ENCODE data around the gene TGFBR2. TPM values are rescaled to one million over a fixed set of nuclear protein-coding genes. Genes with fewer than 3 reads are reported as not detected.

The TGFBR2 gene
- polyA plus RNA-seq, 3 donors = 46.6 to 60.3 (median 57.0) TPM

DNA sequence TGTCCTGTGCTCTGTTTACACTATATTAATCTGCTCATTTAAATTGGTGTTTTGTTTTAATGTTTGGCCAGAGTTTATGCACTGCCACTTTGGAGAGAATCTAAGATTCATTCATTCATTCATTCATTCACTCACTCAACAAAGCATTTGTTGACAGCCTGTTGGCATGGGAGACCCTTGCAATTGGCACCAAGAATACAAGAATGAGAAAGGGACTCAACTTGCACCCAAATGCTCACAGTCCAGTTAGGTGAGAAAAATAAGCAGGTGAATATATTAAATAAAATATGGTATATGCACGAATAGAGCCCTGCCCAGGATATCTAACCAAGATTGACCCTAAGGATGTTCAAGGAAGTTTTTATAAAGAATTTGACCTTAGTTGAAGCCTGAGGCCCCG, 80.4 kb downstream of the TGFBR2 start:
- Histone ChIP-seq H3K27ac (ENCODE audit: low read depth in 1 of 2, low read length in 2 of 2) (no peak overlapping the region), H3K36me3 (replicated peaks in 1 of 2; ENCODE audit: control insufficient read depth in 1 of 2, insufficient read depth in 2 of 2, low read length in 2 of 2) (peaks cover 64 to 99% of the 10 kb centered on the region in 2 donors)

DNA sequence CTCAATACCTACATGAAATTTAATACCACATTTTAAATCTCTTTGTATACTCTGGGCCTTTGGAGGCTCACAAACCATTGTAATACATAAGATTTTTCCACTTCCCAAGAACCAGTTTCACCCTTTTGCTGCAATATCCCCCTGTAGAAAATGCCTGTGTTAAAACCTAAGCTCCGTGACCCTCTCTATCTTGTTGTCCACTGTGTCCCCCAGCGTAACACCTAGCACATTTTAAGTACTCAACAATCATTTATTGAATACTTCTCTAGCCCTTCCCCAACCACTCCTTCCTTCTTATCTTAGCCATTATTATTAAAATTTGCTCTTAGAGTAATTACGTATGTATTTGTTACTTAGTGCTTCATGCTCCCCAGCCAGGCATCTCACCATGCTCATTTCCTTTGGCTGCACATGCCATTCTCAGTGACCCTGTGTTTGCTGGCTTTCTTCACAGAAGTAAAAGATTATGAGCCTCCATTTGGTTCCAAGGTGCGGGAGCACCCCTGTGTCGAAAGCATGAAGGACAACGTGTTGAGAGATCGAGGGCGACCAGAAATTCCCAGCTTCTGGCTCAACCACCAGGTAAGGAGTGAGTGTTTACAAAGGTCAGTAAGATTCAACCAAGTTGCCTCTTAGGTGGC, 81.6 kb downstream of the TGFBR2 start:
- Mint-ChIP-seq H3K27me3 (ENCODE audit: low read depth in 3 of 3) (peaks cover 0 to 2% (median 0%) of the 10 kb centered on the region in 3 donors), H3K27ac (peak overlapping the region in 1 of 7 donors; percentile 49), H3K9me3 (peaks cover 0 to 2% (median 0%) of the 10 kb centered on the region in 7 donors), H3K4me1 (peaks cover 26% of the 10 kb centered on the region), H3K36me3 (peaks cover 91 to 92% of the 10 kb centered on the region in 2 donors), H3K4me3 (no peak overlapping the region)
- Histone ChIP-seq H3K79me2 (ENCODE audit: insufficient read depth, low read length) (peaks cover 22% of the 10 kb centered on the region), H3K9ac (ENCODE audit: insufficient read depth, low read length, poor library complexity, severe bottlenecking) (no peak overlapping the region), H2AFZ (ENCODE audit: insufficient read depth, low read depth, low read length, poor library complexity, severe bottlenecking) (no peak overlapping the region), H3K36me3 (replicated peaks in 1 of 2; ENCODE audit: control insufficient read depth in 1 of 2, insufficient read depth in 2 of 2, low read length in 2 of 2) (peaks cover 76 to 99% of the 10 kb centered on the region in 2 donors), H3K4me1 (ENCODE audit: control insufficient read depth in 1 of 2, insufficient read depth in 2 of 2, low read length in 2 of 2) (no peaks in the 10 kb centered on the region), H3K4me2 (replicated peaks; ENCODE audit: extremely low read depth, low read length, poor library complexity, severe bottlenecking) (no peak overlapping the region), H4K20me1 (ENCODE audit: insufficient read depth, low read length) (peaks cover 100% of the 10 kb centered on the region), H3K9me3 (replicated peaks in 1 of 2; ENCODE audit: control insufficient read depth in 1 of 2, insufficient read depth in 1 of 2, low read length in 2 of 2) (no peaks in the 10 kb centered on the region), H3K27ac (ENCODE audit: low read depth in 1 of 2, low read length in 2 of 2) (no peak overlapping the region), H3K27me3 (ENCODE audit: control insufficient read depth in 2 of 2, insufficient read depth in 2 of 2, low read length in 2 of 2) (no peaks in the 10 kb centered on the region), H3K4me3 (replicated peaks in 1 of 3; ENCODE audit: low read depth in 2 of 3, low read length in 3 of 3) (no peak overlapping the region)
- DNase-seq = no peak
- intact Hi-C loops (cut with micrococcal nuclease) = no loop called here
- TF ChIP-seq, protein P1, sequence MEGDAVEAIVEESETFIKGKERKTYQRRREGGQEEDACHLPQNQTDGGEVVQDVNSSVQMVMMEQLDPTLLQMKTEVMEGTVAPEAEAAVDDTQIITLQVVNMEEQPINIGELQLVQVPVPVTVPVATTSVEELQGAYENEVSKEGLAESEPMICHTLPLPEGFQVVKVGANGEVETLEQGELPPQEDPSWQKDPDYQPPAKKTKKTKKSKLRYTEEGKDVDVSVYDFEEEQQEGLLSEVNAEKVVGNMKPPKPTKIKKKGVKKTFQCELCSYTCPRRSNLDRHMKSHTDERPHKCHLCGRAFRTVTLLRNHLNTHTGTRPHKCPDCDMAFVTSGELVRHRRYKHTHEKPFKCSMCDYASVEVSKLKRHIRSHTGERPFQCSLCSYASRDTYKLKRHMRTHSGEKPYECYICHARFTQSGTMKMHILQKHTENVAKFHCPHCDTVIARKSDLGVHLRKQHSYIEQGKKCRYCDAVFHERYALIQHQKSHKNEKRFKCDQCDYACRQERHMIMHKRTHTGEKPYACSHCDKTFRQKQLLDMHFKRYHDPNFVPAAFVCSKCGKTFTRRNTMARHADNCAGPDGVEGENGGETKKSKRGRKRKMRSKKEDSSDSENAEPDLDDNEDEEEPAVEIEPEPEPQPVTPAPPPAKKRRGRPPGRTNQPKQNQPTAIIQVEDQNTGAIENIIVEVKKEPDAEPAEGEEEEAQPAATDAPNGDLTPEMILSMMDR (IDR thresholded peaks at IDR 0.05) = no peak
- WGBS (ENCODE audit: insufficient coverage) = 100% methylated on average over 5 of the region's 8 CpGs

More for the DNA sequence above, 80.4 kb downstream of the TGFBR2 start:
- Histone ChIP-seq H4K20me1 (ENCODE audit: insufficient read depth, low read length) (peaks cover 100% of the 10 kb centered on the region), H3K9me3 (replicated peaks in 1 of 2; ENCODE audit: control insufficient read depth in 1 of 2, insufficient read depth in 1 of 2, low read length in 2 of 2) (no peaks in the 10 kb centered on the region), H3K4me3 (replicated peaks in 1 of 3; ENCODE audit: low read depth in 2 of 3, low read length in 3 of 3) (no peak overlapping the region), H3K27me3 (ENCODE audit: control insufficient read depth in 2 of 2, insufficient read depth in 2 of 2, low read length in 2 of 2) (no peaks in the 10 kb centered on the region), H3K4me1 (ENCODE audit: control insufficient read depth in 1 of 2, insufficient read depth in 2 of 2, low read length in 2 of 2) (peaks cover 8 to 10% of the 10 kb centered on the region in 2 donors), H3K9ac (ENCODE audit: insufficient read depth, low read length, poor library complexity, severe bottlenecking) (no peak overlapping the region), H3K79me2 (ENCODE audit: insufficient read depth, low read length) (peaks cover 35% of the 10 kb centered on the region), H2AFZ (ENCODE audit: insufficient read depth, low read depth, low read length, poor library complexity, severe bottlenecking) (no peak overlapping the region), H3K4me2 (replicated peaks; ENCODE audit: extremely low read depth, low read length, poor library complexity, severe bottlenecking) (no peak overlapping the region)
- no peak overlapping the region for H3K4me3 Mint-ChIP-seq
- peaks cover 0 to 3% (median 0%) of the 10 kb centered on the region in 3 donors for H3K27me3 Mint-ChIP-seq (ENCODE audit: low read depth in 3 of 3)
- peaks cover 32% of the 10 kb centered on the region for H3K4me1 Mint-ChIP-seq
- peak overlapping the region in 1 of 7 donors; percentile 5 for H3K27ac Mint-ChIP-seq
- peaks cover 0 to 2% (median 0%) of the 10 kb centered on the region in 7 donors for H3K9me3 Mint-ChIP-seq
- no CpG with 5 or more reads among the region's 2 CpGs for WGBS (ENCODE audit: insufficient coverage)
- intact Hi-C loops (cut with micrococcal nuclease) = no loop called here
- H3K36me3 Mint-ChIP-seq = peaks cover 86 to 90% of the 10 kb centered on the region in 2 donors
- TF ChIP-seq, protein P1 (IDR thresholded peaks at IDR 0.05) = no peak
- no peak for DNase-seq

All from CD14-positive monocyte (primary cell).